GM21825 (cell line): ENCODE results near the gene CYP4A22.
A peak's percentile ranks its signal among the peaks of the same experiment; 100 is the strongest.
"Not testable (repeated sequence)": the region's sequence is repeated elsewhere in the genome, so short reads cannot be mapped to it uniquely, and the experiment has no call there.

ENCODE experiments used
- ATAC-seq: cut with Tn5 transposase; IDR thresholded peaks from one replicate; pipeline ENCODE4 v1.9.1; 2021; ENCODE audit warnings: mild to moderate bottlenecking, moderate library complexity; ENCODE audit not compliant: unreplicated experiment

Gene CYP4A22

DNA sequence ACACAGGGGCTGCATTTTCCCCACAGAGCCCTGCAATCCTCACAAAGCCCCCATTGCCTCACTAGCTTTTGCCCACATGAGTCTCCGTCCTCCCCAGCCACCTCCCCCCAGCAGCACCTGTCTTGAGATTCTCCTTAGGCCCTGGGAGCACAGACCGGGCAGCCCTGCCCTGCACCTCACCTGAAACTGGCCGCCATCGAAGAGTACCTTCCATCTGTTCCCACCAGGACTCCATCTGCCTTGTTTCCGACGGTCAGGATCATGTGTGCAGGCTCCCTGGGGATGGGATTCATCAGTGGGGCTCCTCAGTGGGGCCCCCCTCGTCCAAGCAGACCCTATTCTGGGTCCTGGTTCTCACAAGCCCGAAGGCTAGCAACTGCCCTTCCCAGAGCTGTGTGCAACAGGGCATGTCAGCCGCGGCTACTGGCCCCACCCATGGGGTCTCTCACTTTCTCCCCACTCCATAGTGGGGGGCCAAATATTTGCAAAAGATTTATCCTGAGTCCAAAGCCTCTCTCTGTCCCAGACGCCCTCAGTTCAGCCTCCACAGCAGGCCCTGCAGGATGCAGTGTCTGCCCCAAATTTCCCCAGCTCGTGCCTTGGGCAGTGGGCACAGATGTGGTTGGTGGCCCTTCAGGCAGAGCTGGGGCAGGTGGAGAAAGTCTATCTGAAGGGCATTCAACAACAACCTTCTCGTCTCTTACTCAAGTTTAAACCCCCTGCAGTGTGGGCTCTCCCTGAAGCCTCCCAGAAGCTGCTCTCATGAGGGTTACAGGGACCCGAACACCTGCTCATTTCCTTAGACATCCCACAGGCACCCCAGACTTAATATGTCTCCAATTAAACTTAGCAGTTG is 47.8 kb downstream of the CYP4A22 start:
- ATAC-seq, result no peak

DNA sequence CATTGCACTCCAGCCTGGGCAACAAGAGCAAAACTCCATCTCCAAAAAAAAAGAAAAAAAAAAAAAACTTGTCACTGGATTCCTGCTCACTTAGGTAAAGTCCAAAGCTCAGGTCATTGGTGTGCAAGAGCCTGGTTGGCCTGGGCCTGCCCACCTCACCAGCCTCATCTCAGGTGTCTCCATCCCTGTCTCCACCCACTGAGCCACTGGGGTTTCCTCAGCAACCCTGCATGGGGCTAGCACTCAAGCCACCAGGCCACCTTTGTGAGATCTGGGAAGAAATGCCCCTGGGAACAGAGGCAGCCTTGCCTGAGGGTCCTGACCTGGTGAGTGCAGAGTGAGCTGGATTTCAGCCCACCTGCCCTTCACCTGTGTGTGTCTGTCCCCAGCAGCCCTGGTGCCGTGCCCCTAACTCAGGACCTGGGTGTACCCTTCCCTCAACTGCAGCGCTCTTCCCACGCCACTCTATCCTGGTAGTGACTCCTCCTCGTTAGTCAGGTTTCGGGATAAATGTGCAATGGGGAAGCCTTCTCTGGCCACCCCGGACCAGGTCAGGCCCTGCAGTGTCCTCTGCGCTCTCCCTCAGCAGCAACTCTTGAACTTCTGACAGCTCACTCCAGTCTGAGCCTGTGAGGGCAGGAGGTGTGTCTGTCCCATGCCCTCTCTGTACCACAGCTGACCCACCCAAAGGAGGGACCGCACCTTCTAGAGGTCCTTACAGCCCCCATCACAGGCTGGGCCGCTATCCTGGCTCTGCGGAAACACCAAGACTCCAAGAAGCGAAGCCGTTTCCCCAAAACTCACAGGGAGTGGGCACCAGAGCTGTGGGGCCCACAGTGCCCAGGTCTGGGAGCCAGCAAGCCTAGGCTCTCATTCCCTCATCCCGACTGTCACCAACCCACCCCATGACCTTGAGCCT is 49.3 kb downstream of the CYP4A22 start:
- ATAC-seq, result no peak

DNA sequence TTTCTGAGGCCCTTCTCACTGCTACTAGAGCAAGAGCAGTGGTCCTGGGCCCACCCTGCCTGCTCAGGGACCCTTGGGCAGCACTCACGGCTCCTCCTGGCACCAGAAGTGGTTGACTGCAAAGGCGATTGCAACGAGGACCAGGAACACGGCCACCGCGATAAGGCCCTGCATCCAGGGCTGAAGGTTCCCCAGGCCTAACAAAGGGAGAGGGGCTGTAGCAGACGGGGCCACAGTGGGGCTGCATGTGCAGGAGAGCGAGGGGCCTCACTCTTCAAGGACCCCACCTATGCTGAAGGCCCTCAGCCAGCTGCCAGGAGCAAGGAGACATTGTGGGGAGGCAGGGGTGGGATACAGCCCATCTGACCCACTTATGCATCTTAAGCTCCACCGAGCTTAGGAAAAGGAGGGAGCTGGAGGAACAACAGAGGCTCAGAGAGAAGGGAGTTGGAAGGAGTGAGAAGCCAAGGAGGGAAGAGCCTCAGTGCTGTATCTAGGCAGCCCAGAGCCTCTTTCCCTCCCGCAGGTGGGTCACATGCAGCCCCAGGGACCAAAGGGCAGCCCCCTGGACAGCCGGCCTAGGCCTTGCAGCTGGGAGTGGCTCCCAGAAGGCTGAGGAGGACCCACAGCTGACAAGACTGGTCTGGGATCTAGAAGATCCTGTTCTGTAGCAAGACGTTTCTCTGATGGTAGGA is 50.1 kb downstream of the CYP4A22 start:
- no peak for ATAC-seq

DNA sequence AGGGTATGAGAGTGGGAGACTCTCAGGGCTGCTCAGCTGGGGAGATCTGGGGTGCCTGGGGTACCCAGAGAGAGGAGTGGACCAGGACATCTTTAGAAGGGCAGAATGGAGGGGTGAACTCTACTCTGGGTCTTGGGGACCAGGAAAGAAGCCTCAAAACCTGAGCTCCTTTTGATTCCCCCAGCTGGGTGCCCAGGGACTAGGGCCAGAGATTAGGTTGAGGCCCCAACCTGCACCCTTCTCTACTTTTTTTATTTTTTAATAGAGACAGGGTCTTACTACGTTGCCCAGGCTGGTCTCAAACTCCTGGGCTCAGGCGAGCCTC is 50.6 kb downstream of the CYP4A22 start:
- no peak for ATAC-seq

DNA sequence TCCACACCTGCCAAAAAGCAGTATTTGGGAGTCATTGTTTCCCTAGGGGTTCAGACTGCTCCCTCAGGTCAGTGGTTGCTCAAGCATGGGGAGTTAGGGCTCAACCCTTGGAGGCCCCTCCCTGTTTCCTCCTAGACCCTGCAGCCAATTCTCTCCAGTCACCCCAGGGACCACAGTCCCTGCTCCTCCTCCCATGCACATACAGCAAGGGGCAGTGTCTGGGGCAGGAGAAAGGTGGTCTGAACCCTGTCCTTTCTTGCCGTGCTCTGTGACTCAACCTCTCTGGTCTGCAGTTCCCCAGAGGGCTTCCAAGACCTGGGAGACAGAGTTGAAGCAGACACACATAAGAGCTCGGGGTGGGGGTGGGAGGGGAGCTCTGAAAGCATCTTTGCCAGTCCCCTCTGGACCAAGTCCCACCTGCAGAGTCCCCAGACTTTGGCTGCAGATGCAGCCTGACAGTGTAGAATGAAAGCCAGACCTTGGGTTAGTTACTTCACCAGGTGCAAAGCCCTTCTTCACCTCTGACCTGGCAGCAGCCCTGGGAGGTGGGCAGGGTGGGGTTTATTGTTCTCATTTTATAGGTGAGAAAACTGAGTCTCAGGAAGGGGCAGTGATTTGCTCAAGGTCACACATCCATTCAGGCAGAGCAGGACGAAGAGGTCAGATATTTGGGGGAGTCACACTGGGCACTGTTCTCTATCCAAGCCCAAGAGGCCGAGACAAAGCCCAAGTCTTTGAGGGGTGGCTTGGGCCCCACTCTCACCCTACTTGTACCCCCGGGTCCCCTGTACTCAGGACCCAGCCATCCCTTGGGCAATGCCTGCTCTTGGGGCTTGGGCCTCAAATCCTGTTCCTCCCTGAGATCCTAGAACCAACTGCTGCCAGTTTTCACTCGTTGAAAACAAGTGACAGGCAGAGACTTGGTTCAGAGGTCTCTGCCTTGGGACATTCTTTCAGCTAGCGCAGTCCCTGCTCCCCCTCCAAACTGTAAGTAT is 51.8 kb downstream of the CYP4A22 start:
- no peak for ATAC-seq

DNA sequence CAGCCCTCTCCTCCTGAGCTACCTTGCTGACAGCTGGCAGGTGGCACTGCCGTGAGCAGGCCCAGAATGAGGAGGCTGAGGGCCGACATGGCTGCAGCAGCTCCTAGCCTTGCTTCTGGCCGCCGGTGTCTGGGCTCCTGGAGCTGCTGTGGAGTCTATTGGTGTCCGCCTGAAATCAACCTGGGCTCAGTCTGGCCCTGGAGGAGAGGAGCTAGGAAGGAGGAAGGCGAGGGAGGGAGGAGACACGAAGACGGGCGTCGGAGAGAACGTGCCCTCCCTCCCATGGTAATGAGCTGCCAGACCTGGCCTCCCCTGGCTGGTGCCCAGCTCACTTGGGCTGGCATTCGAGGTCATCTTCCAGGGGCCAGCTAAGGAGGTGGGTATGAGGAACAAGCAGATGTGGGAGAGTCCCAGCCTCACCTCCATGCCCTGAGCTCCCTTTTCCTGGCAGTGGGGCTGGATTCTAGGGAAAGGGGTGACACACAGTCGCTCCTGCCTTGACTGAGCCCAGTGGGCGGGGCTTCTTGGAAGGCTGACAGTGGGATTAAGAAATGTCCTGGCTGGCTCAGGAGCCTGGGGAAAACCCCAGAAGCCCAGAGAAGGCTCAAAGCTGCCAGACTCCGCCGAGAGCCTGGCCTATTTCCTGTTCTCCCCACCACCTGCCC is 52.7 kb downstream of the CYP4A22 start, which contains the start of gene PDZK1IP1:
Gene PDZK1IP1 (minus strand): TSS at position 193 of the 665 bp plus-strand sequence. CDS start 104 bp downstream, at position 89.
- no peak for ATAC-seq

DNA sequence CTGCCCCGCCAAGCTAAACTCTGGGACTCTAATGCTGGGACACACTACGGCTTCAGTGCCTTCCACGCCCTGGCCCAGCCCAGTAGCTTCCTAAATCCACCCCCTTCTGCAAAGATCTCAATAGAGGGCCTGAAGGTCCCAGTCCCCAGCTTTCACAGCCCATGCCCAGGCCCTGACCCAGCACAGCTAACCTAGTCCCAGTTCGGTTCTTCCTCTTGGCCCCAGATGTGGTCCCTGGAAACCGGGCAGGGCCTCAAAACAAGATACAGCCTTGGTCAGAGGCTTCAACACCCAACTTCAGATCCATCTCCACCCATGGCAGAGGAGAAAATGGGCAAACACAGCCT is 53.2 kb downstream of the CYP4A22 start:
- ATAC-seq, result no peak

DNA sequence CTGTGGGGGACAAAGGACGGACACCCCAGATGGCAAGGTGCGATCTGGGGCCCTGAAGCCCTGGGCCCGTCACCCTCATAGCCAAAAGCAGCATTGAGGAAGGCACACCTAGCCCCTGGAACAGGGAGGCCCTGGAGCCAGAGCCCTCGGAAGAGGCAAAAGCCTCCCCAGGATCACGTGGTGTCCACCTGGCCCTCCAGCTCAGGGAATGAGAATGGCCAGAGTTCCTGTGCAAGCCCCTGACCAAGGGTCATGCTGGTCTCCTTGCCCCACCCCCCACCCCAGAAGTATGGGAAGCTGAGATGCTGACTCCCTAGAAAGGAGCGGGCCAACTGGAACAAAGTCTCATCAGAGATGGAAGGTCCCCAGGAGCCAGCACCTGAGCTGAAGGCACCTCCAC is 53.6 kb downstream of the CYP4A22 start:
- no peak for ATAC-seq

DNA sequence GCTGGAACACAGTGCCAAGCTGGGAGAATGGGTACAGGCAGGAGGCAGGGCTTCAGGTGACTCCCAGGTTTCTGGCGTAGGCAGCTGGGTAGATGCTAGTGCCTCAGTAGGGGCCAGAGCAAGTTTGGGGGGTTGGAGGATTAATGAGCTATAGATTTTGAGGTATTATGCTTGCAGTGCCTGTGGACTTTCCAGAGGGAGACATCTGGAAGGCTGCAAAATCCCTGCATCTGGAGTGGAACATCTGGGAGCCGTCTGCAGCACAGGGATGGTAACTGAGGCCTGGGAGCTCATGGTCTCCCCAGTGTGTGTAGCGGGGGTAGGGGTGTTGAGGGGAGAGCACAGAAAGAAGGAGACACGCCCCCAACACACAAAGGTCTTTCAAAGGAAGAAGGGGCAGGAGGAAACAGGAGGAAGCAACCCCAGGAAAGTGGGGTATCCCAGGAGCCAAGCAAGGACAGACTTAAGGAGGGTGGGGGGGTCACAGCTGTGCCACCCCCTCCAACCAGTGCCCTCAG is 54.8 kb downstream of the CYP4A22 start:
- no peak for ATAC-seq

DNA sequence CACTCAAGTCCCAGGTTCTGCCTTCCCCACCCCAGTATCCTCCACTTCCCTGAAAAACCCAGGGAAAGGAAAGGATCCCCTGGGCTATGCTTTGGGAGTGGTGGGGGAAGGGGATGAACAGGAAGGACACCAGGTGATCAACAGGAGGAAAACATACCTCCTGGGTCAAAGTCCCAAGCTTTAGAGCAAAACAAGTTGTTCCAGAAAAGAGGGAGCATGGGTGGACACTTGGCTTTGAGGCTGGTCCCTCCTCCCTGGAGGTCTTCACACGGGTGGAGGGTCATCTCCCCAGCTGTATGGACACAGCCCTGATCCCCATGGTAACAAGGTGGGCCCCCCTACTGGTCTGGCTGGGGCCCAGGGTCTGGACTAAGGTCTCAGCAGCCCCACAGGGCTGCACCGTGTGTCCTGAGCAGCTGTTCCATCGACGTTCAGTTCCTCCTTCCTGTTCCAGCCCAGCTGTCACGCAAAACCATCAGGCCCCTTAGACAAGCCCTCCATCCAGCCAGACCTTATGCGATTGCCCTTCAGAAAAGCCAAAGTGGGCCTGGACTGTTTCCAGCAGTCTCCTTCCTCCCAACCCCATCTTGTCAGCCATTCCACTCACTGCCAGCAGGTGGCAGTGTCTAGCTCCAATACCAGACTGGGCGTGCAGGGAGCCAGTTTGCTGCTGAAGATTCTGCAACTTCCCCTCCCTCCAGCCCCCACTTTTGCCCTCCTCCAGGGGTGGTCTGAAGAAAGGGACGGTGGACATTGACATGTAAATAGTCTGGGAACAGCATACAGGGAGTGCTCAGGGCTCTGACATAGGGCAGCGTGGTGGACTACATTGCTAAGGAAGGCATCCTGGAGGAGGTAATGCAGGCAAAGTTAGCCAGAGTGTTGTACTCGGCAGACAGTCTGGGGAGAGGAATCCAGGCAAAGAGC is 55.5 kb downstream of the CYP4A22 start:
- peak; percentile 72 for ATAC-seq

DNA sequence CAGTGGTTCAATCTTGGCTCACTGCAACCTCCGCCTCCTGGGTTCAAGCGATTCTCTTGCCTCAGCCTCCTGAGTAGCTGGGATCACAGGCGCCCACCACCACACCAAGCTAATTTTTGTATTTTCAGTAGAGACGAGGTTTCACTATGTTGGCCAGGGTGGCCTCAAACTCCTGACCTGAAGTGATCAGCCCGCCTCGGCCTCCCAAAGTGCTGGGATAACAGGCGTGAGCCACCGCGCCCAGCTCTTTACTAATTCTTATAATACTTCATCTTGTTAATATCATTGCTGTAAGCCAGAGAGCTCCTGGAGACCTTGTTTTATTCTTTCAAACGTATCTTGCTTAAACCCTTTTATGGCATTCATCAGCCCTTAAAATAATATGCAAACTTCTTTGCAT is 56.3 kb downstream of the CYP4A22 start:
- ATAC-seq, result not testable (repeated sequence)

DNA sequence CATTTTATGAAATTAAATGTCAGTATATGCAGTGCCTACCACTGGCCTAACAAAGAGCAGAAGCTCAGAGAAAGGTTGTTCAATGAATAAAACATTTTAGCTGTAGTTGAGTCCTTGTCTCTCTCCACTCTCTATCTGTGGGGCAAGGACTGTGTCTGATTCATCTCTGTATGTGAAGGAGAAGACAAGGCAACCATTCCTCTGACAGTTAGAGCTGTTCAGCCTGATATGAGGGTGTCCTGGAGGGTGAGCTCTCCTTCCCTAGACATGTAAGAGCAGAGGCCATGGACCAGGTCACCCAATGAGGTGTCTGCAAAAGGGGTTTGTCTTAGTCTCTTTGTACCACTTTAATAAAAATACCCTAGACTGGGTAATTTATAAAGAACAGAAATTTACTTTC is 57.1 kb downstream of the CYP4A22 start:
- ATAC-seq, result no peak

DNA sequence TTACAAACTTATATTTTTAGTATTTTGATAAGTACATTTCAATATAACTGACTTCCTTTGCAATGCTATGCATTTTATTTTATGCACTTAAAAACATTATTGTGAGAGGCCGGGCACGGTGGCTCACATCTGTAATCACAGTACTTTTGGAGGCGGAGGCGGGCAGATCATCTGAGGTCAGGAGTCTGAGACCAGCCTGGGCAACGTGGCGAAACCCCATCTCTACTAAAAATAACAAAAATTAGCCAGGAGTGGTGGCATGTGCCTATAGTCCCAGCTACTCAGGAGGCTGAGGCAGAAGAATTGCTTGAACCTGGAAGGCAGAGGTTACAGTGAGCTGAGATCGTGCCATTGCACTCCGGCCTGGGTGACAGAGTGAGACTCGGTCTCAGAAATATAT is 58.7 kb downstream of the CYP4A22 start:
- ATAC-seq, result not testable (repeated sequence)

DNA sequence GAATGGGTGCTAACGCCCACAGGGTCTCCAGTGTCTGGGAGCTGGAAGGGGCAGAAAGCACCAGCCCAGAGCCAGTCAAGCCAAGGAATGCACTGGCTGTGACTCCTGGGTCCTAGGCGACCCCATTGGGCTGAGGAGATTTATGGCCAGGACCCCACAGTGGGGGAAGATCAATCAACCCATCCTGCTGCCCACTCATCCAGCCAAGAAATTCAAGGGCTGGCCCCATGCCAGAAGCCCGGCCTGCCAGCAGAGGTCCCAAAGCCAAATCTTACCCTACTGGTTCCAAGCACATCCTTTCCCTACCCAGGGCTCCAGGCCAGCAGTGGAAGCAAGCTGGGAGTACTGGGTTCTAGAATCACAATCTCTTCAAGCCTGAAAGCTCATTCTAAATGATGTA is 59.4 kb downstream of the CYP4A22 start:
- ATAC-seq, result no peak

DNA sequence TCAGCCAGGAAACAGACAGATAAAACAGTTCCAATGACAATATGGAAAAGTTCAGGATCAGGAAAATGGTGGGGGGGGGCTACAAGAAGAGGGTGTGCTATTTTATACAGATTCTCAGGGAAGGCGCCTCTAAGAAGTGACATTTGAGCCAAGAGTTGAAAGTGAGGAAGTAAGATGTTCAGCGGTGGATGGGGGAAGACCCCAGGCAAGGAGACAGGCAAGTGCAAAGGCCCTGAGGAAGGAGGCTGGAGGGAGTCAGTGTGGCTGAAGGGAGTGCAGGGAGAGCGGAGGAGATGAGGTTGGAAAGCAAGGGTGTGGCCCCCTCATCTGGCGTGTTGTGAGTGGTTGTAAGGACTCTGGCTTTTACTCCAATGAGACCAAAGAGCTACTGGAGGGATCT is 61.0 kb downstream of the CYP4A22 start:
- ATAC-seq, result no peak
